Activated gamma-delta T cell (primary cell): ENCODE results near the gene MAP3K9.

Experiments used
- DNase-seq: peaks from one replicate; lab custom pipeline; 2025; lab: John Stamatoyannopoulos, UW

The MAP3K9 gene

DNA sequence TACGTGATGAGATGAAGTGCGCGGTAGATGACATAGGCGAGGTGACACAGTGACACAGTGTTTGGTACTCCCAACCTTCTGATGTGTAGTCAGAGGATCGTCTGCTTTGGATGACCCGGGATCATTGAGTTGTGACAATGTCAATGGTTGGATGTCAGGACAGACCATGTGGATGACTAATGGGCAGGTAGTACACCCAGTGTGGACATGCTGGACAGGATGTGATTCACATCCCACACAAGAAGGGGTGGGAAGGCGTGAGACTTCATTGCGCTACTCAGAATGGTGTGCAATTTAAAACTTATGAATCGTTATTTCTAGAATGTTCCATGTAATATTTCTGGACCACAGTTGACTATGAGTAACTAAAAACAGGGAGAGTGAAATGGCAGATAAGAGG is 23.8 kb downstream of the MAP3K9 start:
- DNase-seq, result no peak

DNA sequence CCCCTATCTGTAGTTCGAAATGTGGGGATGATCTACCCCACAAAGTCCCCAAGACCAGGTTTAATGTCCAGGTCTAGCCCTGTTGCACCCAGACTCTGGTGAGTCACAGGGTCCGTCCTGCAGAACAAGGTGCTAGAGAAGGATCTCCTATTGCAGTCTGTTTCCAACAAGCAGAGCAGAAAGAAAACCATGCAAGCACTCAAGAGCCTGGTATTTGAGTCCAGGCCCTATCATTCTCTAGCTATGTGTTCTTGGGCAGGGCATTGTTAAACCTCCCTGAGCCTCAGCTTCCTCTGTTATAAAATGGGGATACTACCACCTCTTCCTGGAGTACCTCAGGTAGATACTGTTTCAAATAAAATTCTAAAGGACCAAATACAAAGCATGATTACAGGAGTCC is 24.4 kb downstream of the MAP3K9 start:
- no peak for DNase-seq

DNA sequence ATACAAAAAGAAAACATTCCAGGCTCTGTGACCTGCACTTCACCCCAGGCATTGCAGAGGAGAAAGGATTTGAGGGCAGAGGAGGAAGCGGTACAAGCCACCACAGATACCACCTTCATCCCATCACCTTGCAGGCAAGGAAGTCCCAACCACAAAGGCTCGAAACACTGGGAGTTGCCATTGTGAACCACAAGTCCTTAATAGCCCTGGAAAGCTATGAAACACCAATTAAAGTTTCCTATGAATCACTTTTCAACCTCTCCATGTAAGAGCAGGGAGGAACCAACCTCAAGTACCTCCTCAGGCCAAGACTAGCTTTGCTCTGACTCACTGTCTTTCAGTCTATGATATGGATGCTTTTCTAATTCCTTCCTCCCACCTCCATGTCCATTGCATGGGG is 27.0 kb downstream of the MAP3K9 start:
- no peak for DNase-seq

DNA sequence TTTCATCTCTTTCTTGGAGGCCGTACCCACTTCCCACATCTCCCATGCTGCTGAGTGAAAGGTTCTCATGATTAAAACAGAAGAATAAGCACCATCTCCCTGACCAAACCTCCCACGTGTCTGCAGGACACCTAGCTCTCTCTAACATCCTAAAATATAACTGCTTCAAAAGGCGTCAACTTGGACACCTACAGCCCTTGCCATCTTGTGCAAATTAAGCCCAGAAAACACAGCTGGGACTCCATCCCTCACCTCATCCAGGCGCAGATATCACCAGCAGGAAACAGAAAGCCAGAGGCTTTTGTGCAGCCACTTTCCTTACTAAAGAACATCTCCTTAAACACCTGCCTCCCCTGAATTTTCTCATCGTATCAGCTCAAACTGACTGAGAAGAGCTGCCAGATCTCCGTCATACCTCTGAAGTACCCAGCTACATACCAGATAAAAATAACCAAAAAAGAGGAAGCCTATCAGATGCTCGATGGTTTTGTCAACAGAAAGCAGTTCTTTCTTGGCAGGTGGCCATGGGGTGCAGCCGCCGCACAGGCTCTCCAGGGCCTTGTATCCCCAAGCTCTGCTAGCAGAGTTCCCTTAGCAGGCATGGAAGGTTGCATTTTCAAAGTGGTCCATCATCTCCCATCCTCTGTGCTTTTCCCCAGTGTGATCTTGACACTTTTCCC is 28.8 kb downstream of the MAP3K9 start:
- no peak for DNase-seq

DNA sequence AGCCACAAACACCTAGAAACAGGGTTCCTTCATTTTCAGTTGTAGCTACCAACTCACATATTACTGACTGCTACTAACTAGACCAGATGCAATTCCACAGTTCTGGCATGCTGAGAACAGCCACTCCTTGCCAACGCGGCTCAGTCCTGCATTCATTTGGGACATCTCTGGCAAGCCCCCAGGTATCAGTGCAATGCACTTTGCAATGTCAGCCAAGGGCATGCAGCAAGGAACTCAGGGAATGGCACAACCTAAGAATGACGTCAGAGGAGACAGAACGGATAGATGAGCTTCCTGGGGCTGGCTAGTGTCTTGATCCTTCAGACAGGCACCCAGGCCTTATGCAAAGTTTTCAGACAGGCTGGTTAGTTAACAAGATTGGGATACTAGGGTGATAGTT is 29.6 kb downstream of the MAP3K9 start:
- no peak for DNase-seq

DNA sequence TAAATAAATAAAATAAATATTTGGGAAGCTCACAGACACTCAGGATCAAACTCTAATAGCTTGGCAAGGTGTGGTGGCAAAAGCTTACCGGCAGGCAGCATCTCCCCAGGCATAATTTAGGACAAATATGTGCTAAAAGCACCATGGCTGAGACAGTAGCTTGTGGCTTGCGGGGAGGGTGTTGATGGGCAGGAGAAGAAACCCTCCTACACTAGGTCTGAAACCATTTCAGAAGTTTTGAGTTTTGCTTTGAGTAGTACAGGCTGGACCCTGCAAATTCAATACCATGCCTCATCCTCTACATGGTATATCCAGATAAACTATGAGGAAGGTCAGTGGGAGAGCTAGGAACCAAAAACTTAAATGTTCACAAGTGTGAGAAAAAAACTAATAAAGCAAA is 33.1 kb downstream of the MAP3K9 start:
- DNase-seq, result no peak

DNA sequence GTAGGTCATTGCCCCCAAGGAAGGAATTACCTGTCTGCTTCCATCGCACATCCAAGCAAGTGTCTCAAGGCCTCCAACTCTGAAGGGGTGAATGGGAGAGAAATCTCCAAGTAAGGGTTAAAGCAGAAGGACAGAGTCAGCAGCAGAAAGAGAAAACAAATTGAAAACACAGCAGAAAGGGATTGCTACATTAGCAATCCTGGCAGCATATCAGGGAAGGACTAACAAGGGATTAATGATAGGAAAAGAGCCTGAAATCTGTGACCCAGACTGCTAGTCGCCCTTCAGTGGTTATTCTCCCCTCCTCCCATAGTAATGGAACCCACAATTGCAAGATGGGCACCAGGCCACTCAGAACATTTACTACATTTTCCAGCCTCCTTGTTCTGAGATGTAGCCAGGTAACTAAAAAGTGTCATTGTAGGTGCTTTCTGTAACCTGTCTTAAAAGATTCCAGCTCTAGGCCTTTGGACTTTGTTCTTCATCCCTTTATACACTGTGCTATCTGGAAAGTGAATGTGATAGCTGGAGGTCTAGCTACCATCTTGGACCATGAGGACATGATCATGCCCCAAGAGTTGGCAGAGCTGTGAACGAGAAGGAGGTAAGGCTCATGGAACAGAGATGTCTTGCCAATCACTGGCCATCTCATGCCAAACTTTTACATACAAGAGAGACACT is 36.0 kb downstream of the MAP3K9 start:
- no peak for DNase-seq

DNA sequence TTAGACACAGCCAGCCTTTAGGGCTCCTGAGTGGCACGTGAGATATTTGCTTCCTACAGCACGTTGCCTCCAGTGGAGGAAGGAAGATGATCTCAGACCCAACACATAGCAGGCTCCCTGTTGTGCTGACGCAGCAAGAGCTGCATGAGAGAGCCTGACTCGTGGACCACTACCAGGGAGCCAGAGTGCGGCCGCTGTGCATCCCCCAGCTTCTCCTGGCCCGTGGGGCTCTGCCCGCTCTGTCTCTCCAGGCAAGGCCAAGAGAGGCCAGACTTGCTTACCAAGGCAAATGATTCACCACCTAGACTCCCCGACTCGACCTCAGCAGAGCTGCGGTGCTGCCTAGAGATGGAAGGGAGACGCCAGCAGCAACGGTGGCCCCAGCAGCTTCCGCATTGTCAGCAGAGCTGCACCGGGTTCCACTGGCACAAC is 37.5 kb downstream of the MAP3K9 start:
- no peak for DNase-seq

DNA sequence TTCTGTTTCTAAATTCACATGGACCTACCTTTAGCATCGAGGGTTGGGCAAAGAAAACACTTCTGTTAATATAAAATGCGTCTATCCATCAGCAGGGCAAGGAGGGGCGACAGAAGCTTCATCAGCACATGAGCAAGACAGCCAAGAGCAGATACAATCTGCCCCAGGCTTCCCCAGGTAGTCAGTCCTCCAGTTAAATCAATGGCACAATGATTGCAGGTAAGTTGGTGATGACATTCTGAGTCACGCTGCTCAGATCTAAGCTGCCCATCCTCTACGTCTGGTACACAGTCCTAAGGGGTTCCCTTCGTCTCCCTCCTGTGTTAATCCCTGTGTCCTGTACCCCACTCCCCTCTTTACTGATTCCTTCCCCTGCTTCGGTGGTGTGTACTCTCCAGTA is 38.8 kb downstream of the MAP3K9 start:
- no peak for DNase-seq

DNA sequence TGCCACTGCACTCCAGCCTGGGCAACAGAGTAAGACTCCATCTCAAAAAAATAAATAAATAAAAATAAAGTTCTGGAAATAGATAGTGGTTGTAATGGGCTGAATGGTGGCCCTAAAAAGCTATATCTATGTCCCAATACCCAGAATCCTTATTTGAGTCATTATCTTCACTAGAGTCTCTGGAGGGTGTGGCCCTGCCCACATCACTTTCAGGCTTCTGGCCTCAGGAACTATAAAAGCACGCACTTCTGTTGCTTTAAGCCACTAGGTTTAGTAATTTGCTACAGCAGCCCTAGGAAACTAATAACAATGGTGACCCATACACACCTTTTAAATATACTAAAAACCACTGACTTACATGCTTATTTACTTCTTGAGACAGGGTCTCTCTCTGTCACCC is 49.9 kb downstream of the MAP3K9 start:
- no peak for DNase-seq

DNA sequence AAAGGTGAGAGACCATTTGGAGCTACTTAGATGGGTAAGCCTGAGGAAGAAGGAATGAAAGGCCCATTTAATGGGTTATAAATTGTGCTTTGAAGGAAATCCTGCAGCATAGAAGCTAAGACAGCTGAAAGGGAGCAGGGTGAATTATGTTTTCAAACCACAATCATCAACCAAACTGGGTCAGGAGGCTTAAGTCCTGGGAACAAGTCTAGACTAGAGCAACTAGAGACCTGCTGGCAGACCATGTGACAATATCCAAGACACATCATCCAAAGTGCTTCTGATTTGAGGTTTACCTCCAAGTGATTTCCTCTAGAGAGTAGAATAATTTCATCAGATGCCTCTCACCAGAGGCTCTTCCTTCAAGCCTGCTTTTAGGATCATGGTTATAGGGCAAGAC is 53.7 kb downstream of the MAP3K9 start:
- DNase-seq, result no peak

DNA sequence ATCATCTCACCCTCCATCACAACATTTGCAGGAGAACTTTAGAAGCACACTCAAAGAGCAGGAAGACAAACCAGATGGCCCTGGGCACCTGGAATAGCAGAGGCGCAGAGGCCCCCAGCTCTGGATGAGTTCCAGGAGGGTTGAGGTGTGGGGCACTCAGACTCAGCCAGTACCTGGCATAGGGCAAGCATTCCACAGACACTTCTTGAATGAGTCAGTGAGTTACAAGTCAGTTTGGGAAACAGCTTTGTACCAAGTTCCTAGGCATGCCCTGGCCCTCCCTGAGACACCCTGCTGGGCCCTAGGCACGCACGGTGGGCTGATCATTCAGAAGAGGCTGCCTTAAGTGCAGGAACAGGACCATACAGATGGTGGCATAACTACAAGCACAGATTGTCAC is 54.3 kb downstream of the MAP3K9 start:
- DNase-seq, result no peak

DNA sequence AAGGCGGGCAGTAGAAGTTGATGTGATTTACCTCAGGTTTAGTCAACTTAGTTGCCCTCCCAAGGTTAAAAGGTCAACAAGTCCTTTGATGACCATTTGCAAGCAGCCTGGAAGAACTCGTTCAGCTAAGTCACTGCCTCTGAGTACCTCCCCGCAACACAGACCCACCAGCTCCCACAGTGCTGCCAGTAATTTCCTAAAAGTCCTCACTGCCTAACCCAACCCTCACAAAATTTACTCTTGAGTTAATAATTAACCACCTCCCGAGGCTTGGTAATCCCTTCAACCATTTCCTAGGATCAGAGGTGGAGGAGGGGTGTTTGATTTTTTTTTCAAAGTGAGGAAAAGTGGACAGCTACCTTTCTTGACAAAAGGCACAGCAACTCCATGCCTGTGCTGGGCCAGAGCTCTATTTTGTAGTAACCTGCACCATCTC is 55.8 kb downstream of the MAP3K9 start:
- DNase-seq, result no peak

DNA sequence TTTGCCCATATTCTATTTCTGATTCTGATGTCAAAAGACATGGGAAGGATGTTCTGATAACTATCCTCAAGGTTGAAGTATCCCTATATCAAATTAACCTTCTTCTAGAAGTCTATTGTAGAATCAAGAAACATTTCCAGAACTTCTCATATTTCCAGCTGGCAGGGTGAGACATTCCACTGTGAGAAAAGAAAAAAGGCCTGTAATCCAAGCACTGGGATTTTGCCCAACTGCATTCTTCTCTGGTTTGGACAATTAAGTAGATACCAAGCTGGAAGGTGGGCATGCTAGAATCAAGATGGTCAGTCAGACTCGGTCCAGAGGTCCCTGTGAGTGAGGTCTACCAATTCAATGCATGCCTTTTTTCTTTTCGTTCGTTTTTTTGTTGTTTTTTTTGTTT is 60.9 kb downstream of the MAP3K9 start:
- DNase-seq, result no peak

DNA sequence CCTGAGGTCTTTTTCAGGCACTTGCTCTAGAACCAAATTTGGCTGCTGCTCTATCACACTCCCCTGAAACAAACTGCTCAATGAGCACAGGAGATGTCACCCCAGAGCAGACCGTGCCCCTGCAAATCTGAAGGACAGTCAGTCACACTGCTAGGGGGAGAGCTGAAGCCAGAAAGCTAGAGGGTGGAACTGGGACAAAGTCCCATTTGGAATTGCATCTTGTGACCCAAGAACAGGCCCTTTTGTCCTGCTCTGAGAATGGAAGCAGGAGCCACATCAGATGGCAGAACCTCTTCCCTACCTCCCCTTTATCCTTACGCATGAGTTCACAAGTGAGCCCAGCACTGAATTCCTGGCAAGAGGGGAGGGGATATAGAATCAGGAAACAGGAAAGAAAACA is 64.7 kb downstream of the MAP3K9 start:
- no peak for DNase-seq

DNA sequence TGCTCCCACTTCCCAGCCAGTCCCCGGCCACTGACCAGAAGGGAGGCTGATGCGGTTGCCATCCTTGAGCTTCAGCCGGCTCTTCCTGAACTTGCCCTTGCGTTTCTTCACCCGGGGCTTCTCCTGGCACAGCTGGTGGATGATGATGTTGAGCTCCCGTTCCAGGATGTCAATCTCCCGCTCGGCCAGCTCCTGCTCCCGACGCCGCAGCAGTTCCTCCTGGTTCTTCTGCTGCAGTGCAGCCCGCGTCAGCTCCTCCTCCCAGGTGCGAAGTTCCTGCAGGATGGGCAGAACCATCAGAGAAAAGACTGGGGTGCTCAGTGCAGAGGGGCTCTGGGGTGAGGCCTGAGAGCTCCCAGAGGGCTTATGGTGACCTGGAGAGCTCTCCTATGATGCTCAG is 67.0 kb downstream of the MAP3K9 start:
- DNase-seq, result no peak

DNA sequence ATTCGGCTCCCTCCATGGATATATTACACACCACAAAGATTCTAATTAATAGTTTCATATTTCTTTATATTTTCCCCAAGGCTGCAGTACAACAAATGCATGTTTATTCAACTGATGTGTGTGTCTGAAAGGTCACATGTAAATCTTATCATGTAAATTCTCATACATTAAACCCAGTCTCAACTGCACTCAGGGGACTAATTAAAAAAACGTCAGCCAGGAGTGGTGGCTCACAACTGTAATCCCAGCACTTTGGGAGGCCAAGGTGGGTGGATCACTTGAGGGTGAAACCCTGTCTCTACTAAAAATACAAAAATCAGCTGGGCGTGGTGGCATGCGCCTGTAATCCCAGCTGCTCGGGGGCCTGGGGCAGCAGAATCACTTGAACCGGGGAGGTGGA is 67.8 kb downstream of the MAP3K9 start:
- no peak for DNase-seq

DNA sequence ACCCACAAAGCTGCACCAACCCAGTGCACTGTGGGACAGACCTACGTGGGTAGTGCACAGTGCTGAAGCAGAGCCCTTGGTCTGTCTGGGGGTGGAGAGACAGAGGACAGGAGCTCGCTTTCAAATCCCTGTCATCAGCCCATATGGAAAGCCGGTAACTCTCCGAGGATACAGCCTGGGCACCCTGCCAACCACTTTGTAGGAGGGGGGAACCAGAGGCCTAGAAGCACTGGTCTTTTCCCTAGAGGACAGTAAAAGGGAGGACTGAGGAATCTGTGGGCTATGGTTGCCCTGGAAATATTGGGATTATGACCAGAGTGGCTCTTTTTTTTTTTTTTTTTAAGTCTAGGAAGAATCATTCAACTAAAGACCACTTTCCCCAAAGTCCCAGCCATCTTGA is 74.3 kb downstream of the MAP3K9 start:
- DNase-seq, result no peak

DNA sequence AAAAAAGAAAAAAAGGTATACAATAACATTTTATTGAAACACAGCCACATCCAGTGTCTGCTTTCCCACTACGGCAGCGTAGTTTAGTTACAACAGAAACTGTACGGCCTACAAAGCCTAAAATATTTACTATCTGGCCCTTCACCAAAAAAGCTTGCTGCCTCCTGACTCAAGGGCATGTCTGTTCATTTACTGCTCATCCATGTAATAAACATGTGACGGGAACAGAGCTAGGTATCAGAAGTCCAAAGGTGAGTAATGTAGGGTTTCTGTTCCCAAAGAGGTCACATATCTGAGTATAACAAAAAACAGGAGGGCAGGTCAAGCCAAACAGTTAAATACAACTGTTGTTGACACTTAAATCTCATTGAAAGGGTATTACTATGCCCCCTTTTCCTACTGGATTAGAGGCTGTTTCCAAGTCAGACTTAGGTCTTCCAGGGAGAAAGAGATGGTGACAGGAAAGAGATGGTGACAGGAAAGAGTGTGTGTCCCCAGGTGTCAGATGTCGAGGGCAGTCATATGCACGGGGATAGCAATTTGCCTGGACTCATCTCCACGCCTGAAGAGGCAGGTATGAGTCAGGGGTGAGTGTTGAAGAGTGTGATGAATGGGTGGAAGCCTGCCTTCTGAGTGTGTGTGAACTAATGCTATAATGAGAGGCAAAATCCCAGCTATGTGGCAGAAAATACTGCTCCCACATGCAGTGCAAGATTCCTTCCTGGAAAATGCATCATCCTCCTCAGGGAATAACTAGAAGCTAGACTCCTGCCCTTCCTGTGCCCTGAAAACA is 77.7 kb downstream of the MAP3K9 start:
- DNase-seq, result no peak

DNA sequence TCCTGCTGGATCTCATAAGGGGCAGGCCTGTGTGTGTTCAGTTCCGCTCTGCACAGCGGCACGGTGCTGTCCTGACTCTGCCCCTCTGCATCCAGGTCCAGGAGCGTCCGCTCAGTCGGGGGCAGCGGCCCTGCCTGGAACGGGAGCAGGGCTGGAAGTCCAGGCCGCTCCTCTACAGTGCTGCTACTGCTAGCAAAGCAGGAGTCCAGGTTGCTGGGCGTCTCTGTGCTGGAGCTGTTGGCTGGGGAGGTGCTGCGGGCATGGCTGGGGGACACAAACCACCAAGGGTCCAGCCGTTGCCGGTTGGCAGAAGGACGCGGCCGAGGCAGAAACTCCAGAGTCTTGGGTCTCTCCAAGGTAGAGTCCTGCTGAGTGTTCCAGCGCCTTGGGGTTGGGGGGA is 78.9 kb downstream of the MAP3K9 start:
- no peak for DNase-seq

DNA sequence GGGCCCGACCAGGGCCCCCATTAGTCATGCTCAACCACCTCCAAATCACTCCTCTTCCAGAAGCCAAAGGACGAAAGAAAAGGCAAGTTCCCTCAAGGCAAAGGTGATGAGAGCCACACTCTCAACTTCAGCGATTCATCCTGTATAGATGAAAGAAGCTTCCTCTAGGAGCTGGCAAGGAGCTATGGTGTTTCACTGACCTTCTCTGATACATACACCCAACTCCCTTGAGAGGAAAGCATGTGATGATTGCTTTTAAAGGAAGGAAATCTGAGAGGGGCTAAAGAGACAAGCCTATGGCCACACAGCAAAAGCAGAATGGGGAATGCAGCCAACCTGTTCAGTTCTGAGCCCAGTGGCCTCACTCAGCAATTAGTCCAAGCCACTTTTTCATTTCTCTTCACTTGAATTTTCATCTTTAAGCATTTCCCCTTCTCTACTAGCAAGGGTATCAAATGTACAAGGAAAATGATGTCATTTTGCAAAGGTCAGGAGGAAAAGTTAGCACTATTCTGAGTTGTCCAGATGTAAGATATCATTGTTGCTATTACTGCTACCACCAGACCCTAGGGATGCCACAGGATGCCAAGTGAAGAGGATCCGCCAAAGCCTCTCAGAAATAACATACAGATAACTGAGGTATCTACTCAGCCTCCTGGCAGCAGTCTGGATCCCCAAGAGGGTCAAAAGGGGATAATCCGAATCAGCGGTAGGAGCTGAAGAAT is 82.5 kb downstream of the MAP3K9 start:
- DNase-seq, result no peak

DNA sequence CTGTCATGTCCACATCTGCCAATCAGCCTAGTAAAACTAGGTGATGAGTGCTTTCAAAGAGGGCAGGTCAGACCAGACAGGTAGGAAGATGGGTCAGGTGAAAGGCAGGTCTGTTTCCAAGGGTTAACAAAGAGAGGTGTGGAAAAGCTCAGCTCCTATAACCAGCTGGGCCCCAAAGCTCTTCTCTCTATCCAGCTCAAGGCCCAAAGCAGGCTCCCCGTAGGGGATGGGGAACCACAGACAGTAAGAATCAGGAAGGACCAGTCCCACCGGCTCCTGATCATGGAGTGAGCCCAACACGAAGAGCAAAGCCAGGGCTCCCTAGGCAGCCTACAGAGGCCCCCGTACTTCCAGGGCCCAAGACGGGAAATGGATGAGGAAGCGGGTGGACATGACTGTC is 84.4 kb downstream of the MAP3K9 start:
- DNase-seq, result no peak
